H1 (cell line): Measurements from ENCODE around the gene NSF. TPM values are rescaled to one million over a fixed set of nuclear protein-coding genes. Genes with fewer than 3 reads are reported as not detected.
A peak's percentile ranks its signal among the peaks of the same experiment; 100 is the strongest.

Experiments used
- CTCF ChIA-PET: fragments of 300-600 bp; sonication (Branson Sonifier 250); formaldehyde crosslinking; loops from one replicate; lab custom pipeline; 2021; ENCODE audit not compliant: partially characterized antibody; lab: Charles Lee
- POLR2A ChIA-PET: fragments of 300-600 bp; sonication (Branson Sonifier 250); formaldehyde crosslinking; loops from one replicate; lab custom pipeline; 2021; ENCODE audit warnings: inconsistent platforms; ENCODE audit not compliant: partially characterized antibody; lab: Charles Lee
- DNase-seq, 2 experiments: peaks; one replicate each; pipeline versions ENCODE4 v3.0.0 to v3.0.0-alpha.2; 2010 to 2022; ENCODE audit warnings: low spot score in 2 of 2, low read depth in 1 of 2, mixed read lengths in 1 of 2
- FAIRE-seq: peaks from 2 replicates; lab custom pipeline; 2011; peaks lifted over from hg19 to GRCh38; lab: Jason Lieb, UNC
- H2AFZ ChIP-seq: 2 replicates; pipeline ENCODE4 v1.8.1; 2012; ENCODE audit warnings: low read length, inconsistent platforms
- H2AK5ac ChIP-seq: 2 replicates; pipeline ENCODE4 v1.6.1; 2013; ENCODE audit warnings: low read depth, low read length
- H2BK120ac ChIP-seq: replicated peaks from 2 replicates; pipeline ENCODE3; 2013; ENCODE audit warnings: low read depth, low read length, inconsistent platforms
- H2BK12ac ChIP-seq: 2 replicates; pipeline ENCODE4 v1.6.1; 2013; ENCODE audit warnings: low read depth, low read length
- H2BK15ac ChIP-seq: 2 replicates; pipeline ENCODE4 v1.6.1; 2013; ENCODE audit warnings: low read length
- H2BK20ac ChIP-seq: 2 replicates; pipeline ENCODE4 v1.6.1; 2013; ENCODE audit warnings: low read length
- H2BK5ac ChIP-seq: 2 replicates; pipeline ENCODE4 v1.6.1; 2013; ENCODE audit warnings: low read depth, low read length
- H3K14ac ChIP-seq: 2 replicates; pipeline ENCODE4 v1.6.1; 2013; ENCODE audit warnings: inconsistent platforms; ENCODE audit not compliant: insufficient read length
- H3K18ac ChIP-seq: 2 replicates; pipeline ENCODE4 v1.6.1; 2013; ENCODE audit warnings: low read length; ENCODE audit errors: extremely low read depth
- H3K23ac ChIP-seq: 2 replicates; pipeline ENCODE4 v1.6.1; 2013; ENCODE audit warnings: inconsistent platforms; ENCODE audit not compliant: insufficient read length
- H3K23me2 ChIP-seq: 2 replicates; pipeline ENCODE4 v1.6.1; 2013; ENCODE audit warnings: low read depth, low read length
- H3K27ac ChIP-seq: 2 replicates; pipeline ENCODE4 v1.6.1; 2011; ENCODE audit warnings: low read depth, low read length, inconsistent platforms
- H3K27me3 ChIP-seq, 4 experiments: replicated peaks in 1 of 4; 1 replicate in 1 of 4; 2 replicates in 3 of 4; pipeline versions ENCODE4 v1.6.1 to v1.8.1; 2011 to 2013; ENCODE audit warnings: low read length in 3 of 4, mild to moderate bottlenecking in 3 of 4, inconsistent platforms in 2 of 4, mixed read lengths in 2 of 4, moderate library complexity in 1 of 4; ENCODE audit not compliant: control insufficient read depth in 3 of 4, insufficient read depth in 3 of 4; ENCODE audit errors: extremely low read depth in 1 of 4
- H3K36me3 ChIP-seq, 4 experiments: 2 replicates each; pipeline versions ENCODE4 v1.6.1 to v1.8.1; 2011 to 2013; ENCODE audit warnings: mild to moderate bottlenecking in 4 of 4, low read length in 3 of 4, moderate library complexity in 2 of 4, control low read depth in 1 of 4, inconsistent platforms in 1 of 4; ENCODE audit not compliant: insufficient read depth in 4 of 4, control insufficient read depth in 2 of 4
- H3K4ac ChIP-seq: replicated peaks from 2 replicates; pipeline ENCODE3; 2013; ENCODE audit warnings: low read length, low read depth, mixed read lengths, inconsistent platforms; ENCODE audit not compliant: insufficient read length
- H3K4me1 ChIP-seq, 4 experiments: replicated peaks in 1 of 4; 1 replicate in 1 of 4; 2 replicates in 3 of 4; pipeline versions ENCODE4 v1.6.1 to v1.8.1; 2011 to 2013; ENCODE audit warnings: low read length in 3 of 4, inconsistent platforms in 2 of 4, mixed read lengths in 1 of 4; ENCODE audit not compliant: insufficient read depth in 4 of 4, control insufficient read depth in 3 of 4
- H3K4me2 ChIP-seq, 2 experiments: 2 replicates each; pipeline versions ENCODE4 v1.6.1 to v1.8.1; 2011 to 2013; ENCODE audit warnings: low read depth in 2 of 2, low read length in 2 of 2, control low read depth in 1 of 2, inconsistent platforms in 1 of 2, mild to moderate bottlenecking in 1 of 2; ENCODE audit not compliant: insufficient read depth in 1 of 2
- H3K4me3 ChIP-seq, 4 experiments: fragments of 200-600, 300-600 bp in 1 of 4; sonication (generic), shearing (Covaris generic), sonication (Bioruptor Twin) in 1 of 4; 2 replicates each; pipeline versions ENCODE4 v1.5.1 to v1.8.1; 2011 to 2016; ENCODE audit warnings: low read length in 4 of 4, low read depth in 3 of 4, control low read depth in 2 of 4, inconsistent platforms in 2 of 4, mild to moderate bottlenecking in 2 of 4, mixed read lengths in 1 of 4, moderate library complexity in 1 of 4; ENCODE audit not compliant: insufficient read depth in 2 of 4; ENCODE audit errors: extremely low read depth in 1 of 4
- H3K56ac ChIP-seq: replicated peaks from 2 replicates; pipeline ENCODE3; 2013; ENCODE audit warnings: low read depth, mild to moderate bottlenecking, mixed read lengths, low read length, inconsistent platforms; ENCODE audit not compliant: insufficient read length
- H3K79me1 ChIP-seq: 2 replicates; pipeline ENCODE4 v1.6.1; 2013; ENCODE audit warnings: low read depth, low read length, control low read depth
- H3K79me2 ChIP-seq, 2 experiments: 2 replicates each; pipeline versions ENCODE4 v1.6.1 to v1.8.1; 2012 to 2013; ENCODE audit warnings: low read length in 2 of 2, mild to moderate bottlenecking in 2 of 2, inconsistent platforms in 1 of 2; ENCODE audit not compliant: insufficient read depth in 2 of 2, control insufficient read depth in 1 of 2
- H3K9ac ChIP-seq, 4 experiments: replicated peaks in 1 of 4; 1 replicate in 1 of 4; 2 replicates in 3 of 4; pipeline versions ENCODE4 v1.6.1 to v1.8.1; 2011 to 2013; ENCODE audit warnings: low read depth in 3 of 4, low read length in 3 of 4, control low read depth in 2 of 4, mild to moderate bottlenecking in 2 of 4, moderate library complexity in 2 of 4, inconsistent platforms in 1 of 4; ENCODE audit errors: extremely low read depth in 1 of 4
- H3K9me3 ChIP-seq, 2 experiments: 2 replicates each; pipeline versions ENCODE4 v1.6.1 to v1.8.1; 2012 to 2013; ENCODE audit warnings: mild to moderate bottlenecking in 2 of 2, moderate library complexity in 2 of 2, control low read depth in 1 of 2, inconsistent platforms in 1 of 2, low read depth in 1 of 2, low read length in 1 of 2, mixed read lengths in 1 of 2; ENCODE audit not compliant: insufficient read depth in 2 of 2
- H4K20me1 ChIP-seq, 2 experiments: replicated peaks in 1 of 2; 2 replicates each; pipeline versions ENCODE3 to v1.8.1; 2011 to 2013; ENCODE audit warnings: inconsistent platforms in 2 of 2, low read length in 2 of 2, mild to moderate bottlenecking in 1 of 2; ENCODE audit not compliant: insufficient read depth in 2 of 2, control insufficient read depth in 1 of 2
- H4K5ac ChIP-seq: 2 replicates; pipeline ENCODE4 v1.6.1; 2013; ENCODE audit warnings: low read length, low read depth, mixed read lengths, inconsistent platforms; ENCODE audit not compliant: insufficient read length
- H4K8ac ChIP-seq: 2 replicates; pipeline ENCODE4 v1.8.0; 2013; ENCODE audit warnings: mild to moderate bottlenecking, moderate library complexity, low read length, inconsistent platforms; ENCODE audit not compliant: insufficient read depth; ENCODE audit errors: extremely low read depth
- H4K91ac ChIP-seq: replicated peaks from 2 replicates; pipeline ENCODE3; 2013; ENCODE audit warnings: low read length, mixed read lengths, inconsistent platforms; ENCODE audit not compliant: insufficient read length
- ATF2 ChIP-seq: IDR thresholded peaks from 2 replicates; pipeline ENCODE4 v1.6.1; 2012; ENCODE audit warnings: low read length, inconsistent platforms
- BACH1 ChIP-seq: IDR thresholded peaks from 2 replicates; pipeline ENCODE4 v1.6.1; 2012; ENCODE audit warnings: low read length, improper control_type of control experiment
- EGR1 ChIP-seq: IDR thresholded peaks from 2 replicates; pipeline ENCODE4 v1.6.1; 2011; ENCODE audit warnings: low read depth, low read length, borderline replicate concordance
- FOSL1 ChIP-seq: IDR thresholded peaks from 2 replicates; pipeline ENCODE4 v1.6.1; 2011; ENCODE audit warnings: mild to moderate bottlenecking, low read depth, low read length, moderate library complexity; ENCODE audit not compliant: insufficient read depth
- JUND ChIP-seq: IDR thresholded peaks from 2 replicates; pipeline ENCODE4 v1.6.1; 2011; ENCODE audit warnings: mild to moderate bottlenecking, improper control_type of control experiment, low read length
- NANOG ChIP-seq: IDR thresholded peaks from 2 replicates; pipeline ENCODE4 v1.6.1; 2011; ENCODE audit warnings: low read length, low read depth, mild to moderate bottlenecking, inconsistent platforms; ENCODE audit not compliant: insufficient read depth, poor library complexity, severe bottlenecking
- POLR2AphosphoS5 ChIP-seq: IDR thresholded peaks from 2 replicates; pipeline ENCODE4 v1.6.1; 2011; ENCODE audit warnings: low read depth, low read length
- RAD21 ChIP-seq, 2 experiments: IDR thresholded peaks in 1 of 2; conservative IDR thresholded peaks in 1 of 2; 2 replicates each; pipeline ENCODE4 v1.6.1; 2011; ENCODE audit warnings: low read depth in 2 of 2, low read length in 2 of 2, improper control_type of control experiment in 1 of 2, inconsistent platforms in 1 of 2, mild to moderate bottlenecking in 1 of 2, moderate library complexity in 1 of 2
- SIRT6 ChIP-seq: IDR thresholded peaks from one replicate; pipeline ENCODE4 v1.7.1; 2012; ENCODE audit warnings: low read length, inconsistent platforms
- ZNF274 ChIP-seq: IDR thresholded peaks from 2 replicates; pipeline ENCODE4 v1.7.0; 2012; ENCODE audit warnings: low read length, borderline replicate concordance; ENCODE audit errors: extremely low read depth
- polyA plus RNA-seq, 7 experiments: library from polyadenylated mRNA; depleted of rRNA in 3 of 7; stranded (reverse) in 5 of 7; unstranded in 2 of 7; fragments of >200 nt in 5 of 7; fragments of 200-250 nt in 2 of 7; gene quantifications; 1 replicate in 5 of 7; 2 replicates in 1 of 7; 4 replicates in 1 of 7; pipeline versions ENCODE4 v1.2.1 to v1.2.3, GENCODE V29; 2011 to 2013; ENCODE audit warnings: missing spikeins in 2 of 7, mixed read lengths in 2 of 7
- total RNA-seq: library from RNA; stranded (reverse); fragmentation: NEBNext Ultra II Directional; extraction: Animal tissue kit (Norgen Biotek cat#: 25700); gene quantifications from 2 replicates; pipeline ENCODE4 v1.2.1, GENCODE V29; 2021

Gene NSF
- total and polyA plus RNA-seq, 2 of the 8 experiments (the other 6 are each of a cell fraction or from before 2014, with no cell fraction given) = 13.0 to 27.7 TPM

- Histone ChIP-seq H2AK5ac (0 out of 2 replicates have a peak overlapping the region, but pooled peaks have one; percentile 42), H2BK120ac (no peak overlapping the region), H3K4me3 (no peak overlapping the region), H3K27me3 (no peaks in the 10 kb centered on the region), H4K5ac (no peak overlapping the region), H3K23me2 (no peaks in the 10 kb centered on the region), H3K18ac (no peak overlapping the region; the same call in 1 of the 2 replicates), H3K56ac (no peak overlapping the region), H3K4me1 (peaks cover 2 to 14% (median 4%) of the 10 kb centered on the region in 4 experiments), H3K79me1 (no peaks in the 10 kb centered on the region), H3K9me3 (no peaks in the 10 kb centered on the region), H2BK15ac (no peak overlapping the region), H3K23ac (no peak overlapping the region), H2BK12ac (no peak overlapping the region), H4K91ac (no peak overlapping the region), H2BK5ac (no peak overlapping the region), H2AFZ (no peak overlapping the region), H2BK20ac (no peak overlapping the region), H3K4me2 (no peak overlapping the region), H4K8ac (no peak overlapping the region), H3K14ac (no peak overlapping the region), H3K36me3 (no peaks in the 10 kb centered on the region), H4K20me1 (no peaks in the 10 kb centered on the region), H3K79me2 (no peaks in the 10 kb centered on the region), H3K27ac (no peak overlapping the region), H3K9ac (no peak overlapping the region), H3K4ac (no peak overlapping the region)
- ChIA-PET POLR2A (interaction anchor here (0.9 kb wide), 1 partner anchor 10 kb away, joined by 3 read pairs; no protein-coding TSS in a partner anchor), CTCF (interaction anchor here (1.1 to 1.9 kb wide), 4 partner anchors 10 to 106 kb away, joined by 3 to 4 read pairs (median 4); no protein-coding TSS in a partner anchor)
- no peak for FAIRE-seq
- TF ChIP-seq ATF2 (no peak), SIRT6 (no peak), RAD21 (IDR thresholded peaks at IDR 0.05 in 1 of 2, conservative IDR thresholded peaks at IDR 0.05 in 1 of 2; ENCODE audit: low read depth in 2 of 2, low read length in 2 of 2) (no peak), JUND (no peak), NANOG (no peak), EGR1 (no peak), FOSL1 (no peak), ZNF274 (no peak), POLR2AphosphoS5 (no peak), BACH1 (no peak)
- DNase-seq = no peak
Measured at GRCh38 chr17:46736100-46736499, 145.6 kb downstream of the NSF start.
